GM13976 (cell line): Measurements from ENCODE around the gene FCSK.
A peak's percentile ranks its signal among the peaks of the same experiment; 100 is the strongest.
"Not testable (repeated sequence)": the region's sequence is repeated elsewhere in the genome, so short reads cannot be mapped to it uniquely, and the experiment has no call there.

ENCODE experiments used
- DNase-seq: peaks from one replicate; pipeline ENCODE4 v3.0.0; 2012; ENCODE audit warnings: low spot score
- in situ Hi-C: fragments of 300-500 bp; cut with MboI; formaldehyde crosslinking; loops from one replicate; pipeline ENCODE4 v1.12.0; 2022; ENCODE audit warnings: low sequenced_read_pairs, mixed read lengths, inconsistent platforms; ENCODE audit not compliant: unreplicated experiment
- TF ChIP-seq, protein P1 (sequence below): IDR thresholded peaks from 2 replicates; pipeline ENCODE4 v1.5.1; 2012; ENCODE audit warnings: borderline replicate concordance, mild to moderate bottlenecking; ENCODE audit not compliant: insufficient read depth; ENCODE audit errors: extremely low read depth, missing control alignments, control extremely low read depth

FCSK gene

DNA sequence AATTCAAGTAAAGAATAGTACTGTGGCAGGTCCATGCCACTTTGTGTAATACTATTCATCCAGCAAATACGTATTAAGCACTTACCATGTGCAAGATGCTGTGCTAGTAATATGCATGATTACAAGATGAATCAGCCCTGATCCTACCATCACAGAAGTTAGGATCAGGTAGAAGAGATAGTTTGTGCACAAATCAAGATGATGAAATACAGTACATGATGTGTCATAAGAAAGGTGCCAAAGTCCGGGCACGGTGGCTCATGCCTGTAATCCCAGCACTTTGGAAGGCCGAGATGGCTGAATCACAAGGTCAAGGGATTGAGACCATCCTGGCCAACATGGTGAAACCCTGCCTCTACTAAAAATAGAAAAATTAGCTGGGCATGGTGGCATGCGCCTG, 58.1 kb downstream of the FCSK start:
- DNase-seq: no peak
- TF ChIP-seq, protein P1, sequence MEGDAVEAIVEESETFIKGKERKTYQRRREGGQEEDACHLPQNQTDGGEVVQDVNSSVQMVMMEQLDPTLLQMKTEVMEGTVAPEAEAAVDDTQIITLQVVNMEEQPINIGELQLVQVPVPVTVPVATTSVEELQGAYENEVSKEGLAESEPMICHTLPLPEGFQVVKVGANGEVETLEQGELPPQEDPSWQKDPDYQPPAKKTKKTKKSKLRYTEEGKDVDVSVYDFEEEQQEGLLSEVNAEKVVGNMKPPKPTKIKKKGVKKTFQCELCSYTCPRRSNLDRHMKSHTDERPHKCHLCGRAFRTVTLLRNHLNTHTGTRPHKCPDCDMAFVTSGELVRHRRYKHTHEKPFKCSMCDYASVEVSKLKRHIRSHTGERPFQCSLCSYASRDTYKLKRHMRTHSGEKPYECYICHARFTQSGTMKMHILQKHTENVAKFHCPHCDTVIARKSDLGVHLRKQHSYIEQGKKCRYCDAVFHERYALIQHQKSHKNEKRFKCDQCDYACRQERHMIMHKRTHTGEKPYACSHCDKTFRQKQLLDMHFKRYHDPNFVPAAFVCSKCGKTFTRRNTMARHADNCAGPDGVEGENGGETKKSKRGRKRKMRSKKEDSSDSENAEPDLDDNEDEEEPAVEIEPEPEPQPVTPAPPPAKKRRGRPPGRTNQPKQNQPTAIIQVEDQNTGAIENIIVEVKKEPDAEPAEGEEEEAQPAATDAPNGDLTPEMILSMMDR: no peak
- in situ Hi-C loops: no loop called here

DNA sequence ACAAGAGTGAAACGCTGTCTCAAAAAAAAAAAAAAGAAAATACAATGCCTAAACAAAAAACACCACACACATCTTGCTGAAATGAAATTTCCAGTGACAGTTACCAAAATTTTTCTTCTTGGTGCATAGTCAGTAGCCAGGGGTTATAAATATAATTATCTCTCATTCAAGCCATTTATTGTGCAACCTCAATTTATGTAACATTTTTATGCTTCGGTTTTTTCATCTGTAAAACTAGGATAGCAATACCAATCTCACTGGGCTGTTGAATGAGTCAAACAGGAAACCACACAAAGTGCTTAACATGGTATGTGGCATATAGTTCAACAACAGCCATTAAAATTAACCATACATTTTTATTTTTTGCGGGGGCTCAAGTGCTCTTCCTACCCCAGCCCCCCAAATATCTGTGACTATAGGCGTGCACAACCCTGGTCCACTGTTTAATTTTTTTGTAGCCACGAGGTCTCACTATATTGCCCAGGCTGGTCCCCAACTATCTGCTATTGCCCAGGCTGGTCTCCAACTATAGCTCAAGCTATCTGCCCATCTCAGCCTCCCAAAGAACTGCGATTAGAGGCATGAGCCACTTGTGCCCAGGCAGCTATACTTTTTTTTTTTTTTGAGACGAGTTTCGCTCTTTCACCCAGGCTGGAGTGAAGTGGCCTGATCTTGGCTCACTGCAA, 66.4 kb downstream of the FCSK start:
- in situ Hi-C loops: no loop called here
- TF ChIP-seq, protein P1: no peak
- peak; percentile 50 for DNase-seq

DNA sequence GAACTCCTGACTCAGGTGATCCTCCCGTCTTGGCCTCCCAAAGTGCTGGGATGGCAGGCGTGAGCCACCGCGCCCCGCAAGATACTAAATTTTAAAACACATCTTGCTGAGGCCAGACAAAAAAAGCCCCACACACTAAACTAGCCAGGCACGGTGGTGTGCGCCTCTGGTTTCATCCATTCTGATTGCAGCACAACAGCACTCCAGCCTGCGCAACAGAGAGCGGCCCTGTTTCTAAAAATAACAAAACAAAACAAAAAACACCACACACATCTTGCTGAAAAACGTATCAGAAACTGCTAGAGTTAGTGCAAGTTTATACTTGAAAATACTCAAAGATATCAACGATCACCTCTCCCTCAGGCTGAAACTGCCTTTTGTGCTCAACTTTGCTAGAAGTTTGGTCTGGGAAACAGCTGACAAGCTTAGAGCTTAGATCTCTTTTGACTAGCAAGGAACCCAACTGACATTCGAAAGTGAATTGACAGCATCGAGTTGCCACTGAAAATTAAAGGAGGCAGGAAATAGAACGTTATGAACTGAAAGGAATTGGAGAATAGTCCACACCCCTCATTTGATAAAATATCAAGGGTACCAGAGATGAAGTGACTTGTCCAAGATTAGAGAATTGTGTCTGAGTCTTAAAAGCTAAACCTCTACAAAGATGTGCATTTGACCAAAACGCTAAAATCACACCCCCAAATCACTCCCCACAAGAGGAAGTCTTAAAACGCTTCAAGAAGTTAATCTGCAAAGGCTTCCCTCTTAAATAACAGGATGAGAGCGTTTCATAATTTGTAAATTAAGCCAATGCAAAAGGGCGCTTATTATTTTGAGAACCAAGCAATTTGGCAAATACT, 68.1 kb downstream of the FCSK start:
- TF ChIP-seq, protein P1: no peak
- in situ Hi-C loops: no loop called here
- DNase-seq: peak; percentile 43

DNA sequence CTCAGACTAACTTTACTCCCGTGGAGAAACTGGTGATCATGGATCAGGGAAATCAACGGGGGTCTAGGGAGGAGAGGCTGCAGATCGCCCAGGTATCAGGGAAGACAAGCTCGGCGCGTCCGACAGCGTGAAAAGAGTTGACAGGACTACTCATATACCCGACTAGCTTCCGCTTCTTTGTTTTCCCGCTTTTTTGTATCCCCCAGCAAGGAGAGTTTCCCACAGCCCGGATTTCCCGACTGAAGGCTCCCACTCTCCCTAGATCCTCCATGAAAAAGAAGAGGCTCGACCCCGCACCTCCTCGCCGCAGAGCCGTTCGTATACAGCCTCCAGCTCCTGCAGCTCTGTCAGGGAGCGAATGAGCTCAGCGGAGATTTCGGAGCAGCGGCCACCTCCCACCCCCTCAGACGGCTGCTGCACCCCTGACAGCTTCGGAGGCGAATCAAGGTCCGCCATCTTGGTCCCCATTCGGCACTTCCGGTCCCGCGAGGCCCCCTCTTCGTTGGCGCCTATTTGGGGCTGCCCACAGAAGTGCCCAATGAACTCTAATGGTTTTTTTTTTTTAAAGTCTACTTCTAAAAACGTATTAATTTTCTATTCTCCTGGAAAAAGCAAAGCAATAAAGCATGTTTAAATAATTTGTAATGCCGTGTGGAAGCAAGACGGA, 68.8 kb downstream of the FCSK start, which contains the start of gene COG4:
Gene COG4 (minus strand): TSS at position 479 of the 667 bp plus-strand sequence. CDS start 11 bp downstream, at position 468.
- DNase-seq: peak; percentile 92

DNA sequence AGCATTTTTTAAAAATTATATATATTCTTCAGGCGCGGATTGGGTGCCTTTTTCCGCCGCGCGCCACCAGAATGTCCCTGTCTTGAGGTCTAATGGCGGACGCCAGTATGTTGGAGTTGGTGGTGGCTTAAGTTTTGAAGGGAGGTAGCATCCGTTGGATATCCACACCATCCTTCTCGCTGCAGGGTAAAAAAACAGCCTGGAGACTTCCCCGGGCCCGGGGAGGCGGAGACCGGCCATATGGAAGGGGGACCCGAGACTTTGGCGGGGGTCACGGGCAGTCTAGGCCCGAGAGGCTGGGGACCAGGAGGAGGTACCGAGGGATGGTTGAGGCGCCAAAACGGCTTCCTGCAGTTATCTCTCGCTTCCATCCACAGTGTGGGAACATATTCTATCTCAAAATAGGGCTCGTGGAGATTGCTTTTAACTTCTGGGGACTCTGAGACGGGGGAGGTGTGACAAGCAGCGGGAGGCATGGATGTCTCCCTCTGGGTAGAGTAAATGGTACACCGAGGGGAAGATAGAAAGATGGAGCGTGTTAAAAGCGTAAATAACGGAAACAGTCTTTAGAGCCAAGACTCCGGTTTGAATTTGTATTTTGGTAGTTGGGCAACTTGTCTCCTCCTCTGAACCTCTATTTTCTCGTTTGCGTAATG, 69.5 kb downstream of the FCSK start, which contains the start of gene SF3B3:
Gene SF3B3 (plus strand): TSS at position 74 of the 656 bp plus-strand sequence. CDS start 2,841 bp downstream, outside the sequence.
- TF ChIP-seq, protein P1: no peak
- in situ Hi-C loops: no loop called here
- peak; percentile 78 for DNase-seq

More for the DNA sequence above, 68.8 kb downstream of the FCSK start, which contains the start of gene COG4:
- in situ Hi-C loops: no loop called here
- TF ChIP-seq, protein P1: no peak

DNA sequence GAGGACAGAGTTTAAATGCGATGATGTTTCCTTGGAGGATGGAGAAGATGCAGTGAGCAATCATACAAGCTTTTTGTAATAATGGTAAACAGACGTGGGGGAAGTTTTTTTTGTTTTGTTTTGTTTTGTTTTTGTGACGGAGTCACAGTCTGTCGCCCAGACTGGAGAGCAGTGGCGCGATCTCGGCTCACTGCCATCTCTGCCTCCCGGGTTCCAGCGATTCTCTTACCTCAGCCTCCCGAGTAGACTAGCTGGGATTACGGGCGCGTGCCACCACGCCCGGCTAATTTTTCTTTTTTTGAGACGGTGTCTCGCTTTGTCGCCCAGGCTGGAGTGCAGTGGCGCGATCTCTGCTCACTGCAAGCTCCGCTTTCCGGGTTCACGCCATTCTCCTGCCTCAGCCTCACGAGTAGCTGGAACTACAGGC, 70.0 kb downstream of the FCSK start:
- not testable (repeated sequence) for DNase-seq

More for the DNA sequence above, 70.0 kb downstream of the FCSK start:
- in situ Hi-C loops: not testable (repeated sequence)
